Endothelial cell of umbilical vein (primary cell): ENCODE results near the gene ABCB9. TPM values are rescaled to one million over a fixed set of nuclear protein-coding genes. Genes with fewer than 3 reads are reported as not detected.

Source experiments
- BruUV-seq: library from RNA; stranded (reverse); fragments of 400-500 nt; replicated peaks from 2 replicates; lab custom pipeline; 2021; lab: Mats Ljungman, UMichigan
- CTCF ChIA-PET: fragments of 300-600, 350-600 bp; sonication (Branson Sonifier 250); formaldehyde crosslinking; loops from one replicate; lab custom pipeline; 2021; ENCODE audit warnings: antibody characterized with exemption, inconsistent platforms; lab: Charles Lee
- POLR2A ChIA-PET: fragments of 300-600, 350-600 bp; sonication (Branson Sonifier 250); formaldehyde crosslinking; loops from one replicate; lab custom pipeline; 2021; ENCODE audit warnings: antibody characterized with exemption, inconsistent platforms; lab: Charles Lee
- DNase-seq: peaks from one replicate; pipeline ENCODE4 v3.0.0-alpha.2; 2011; ENCODE audit warnings: low read depth, low spot score
- FAIRE-seq: peaks from 2 replicates; lab custom pipeline; 2011; peaks lifted over from hg19 to GRCh38; lab: Jason Lieb, UNC
- H2AFZ ChIP-seq: 2 replicates; pipeline ENCODE4 v1.6.0; 2012; ENCODE audit warnings: low read depth, low read length, control low read depth, inconsistent platforms
- H3K27ac ChIP-seq: 2 replicates; pipeline ENCODE4 v1.5.1; 2011; ENCODE audit warnings: low read depth, mild to moderate bottlenecking, control low read depth, low read length, moderate library complexity; ENCODE audit not compliant: insufficient read depth
- H3K27me3 ChIP-seq, 2 experiments: 2 replicates each; pipeline versions ENCODE4 v1.6.0 to v1.6.1; 2011; ENCODE audit warnings: low read length in 2 of 2, mixed read lengths in 1 of 2; ENCODE audit not compliant: control insufficient read depth in 2 of 2, insufficient read depth in 2 of 2
- H3K36me3 ChIP-seq, 2 experiments: 2 replicates in 1 of 2; 3 replicates in 1 of 2; pipeline ENCODE4 v1.5.1; 2011; ENCODE audit warnings: low read length in 2 of 2, mild to moderate bottlenecking in 1 of 2, moderate library complexity in 1 of 2; ENCODE audit not compliant: control insufficient read depth in 2 of 2, insufficient read depth in 2 of 2; ENCODE audit errors: extremely low read depth in 1 of 2
- H3K4me1 ChIP-seq: 3 replicates; pipeline ENCODE4 v1.5.1; 2011; ENCODE audit warnings: mild to moderate bottlenecking, low read length; ENCODE audit not compliant: control insufficient read depth, insufficient read depth; ENCODE audit errors: extremely low read depth
- H3K4me2 ChIP-seq: 2 replicates; pipeline ENCODE4 v1.6.1; 2011; ENCODE audit warnings: low read length, control low read depth, mixed read lengths; ENCODE audit not compliant: insufficient read depth
- H3K4me3 ChIP-seq, 3 experiments: fragments of 200-600 bp in 1 of 3; sonication (generic), shearing (Covaris generic) in 1 of 3; replicated peaks in 1 of 3; 2 replicates each; pipeline ENCODE4 v1.5.1; 2011 to 2016; ENCODE audit warnings: control low read depth in 3 of 3, low read length in 3 of 3, mild to moderate bottlenecking in 2 of 3, inconsistent platforms in 1 of 3, low read depth in 1 of 3, moderate library complexity in 1 of 3; ENCODE audit not compliant: insufficient read depth in 1 of 3
- H3K79me2 ChIP-seq: 2 replicates; pipeline ENCODE4 v1.6.0; 2012; ENCODE audit warnings: low read length, inconsistent platforms; ENCODE audit not compliant: control insufficient read depth, insufficient read depth
- H3K9ac ChIP-seq: replicated peaks from 2 replicates; pipeline ENCODE3; 2011; ENCODE audit warnings: low read length, control low read depth; ENCODE audit not compliant: insufficient read depth; ENCODE audit errors: extremely low read depth
- H3K9me1 ChIP-seq: replicated peaks from 3 replicates; pipeline ENCODE4 v1.6.0; 2011; ENCODE audit warnings: mild to moderate bottlenecking, low read length; ENCODE audit not compliant: control insufficient read depth, insufficient read depth; ENCODE audit errors: extremely low read depth
- H3K9me3 ChIP-seq: replicated peaks from 2 replicates; pipeline ENCODE4 v1.5.1; 2012; ENCODE audit warnings: low read length, inconsistent platforms; ENCODE audit not compliant: control insufficient read depth, insufficient read depth
- H4K20me1 ChIP-seq: replicated peaks from 2 replicates; pipeline ENCODE3; 2011; ENCODE audit warnings: mild to moderate bottlenecking, low read length; ENCODE audit not compliant: control insufficient read depth, insufficient read depth; ENCODE audit errors: extremely low read depth
- EZH2 ChIP-seq: IDR thresholded peaks from 2 replicates; pipeline ENCODE4 v1.6.1; 2012; ENCODE audit warnings: borderline replicate concordance, low read depth, mild to moderate bottlenecking, moderate library complexity, low read length, inconsistent platforms; ENCODE audit not compliant: severe bottlenecking
- FOS ChIP-seq: IDR thresholded peaks from 2 replicates; pipeline ENCODE4 v1.6.1; 2011; ENCODE audit warnings: mild to moderate bottlenecking, low read length, moderate library complexity, borderline replicate concordance; ENCODE audit not compliant: insufficient read depth
- GATA2 ChIP-seq: IDR thresholded peaks from 2 replicates; pipeline ENCODE4 v1.7.0; 2011; ENCODE audit warnings: low read depth, mild to moderate bottlenecking, moderate library complexity, mixed read lengths, low read length; ENCODE audit not compliant: insufficient read length, insufficient read depth
- JUN ChIP-seq: IDR thresholded peaks from 2 replicates; pipeline ENCODE4 v1.6.1; 2011; ENCODE audit warnings: borderline replicate concordance, low read depth; ENCODE audit not compliant: insufficient read length, insufficient read depth
- MYC ChIP-seq: IDR thresholded peaks from one replicate; pipeline ENCODE4 v1.6.1; 2011; ENCODE audit warnings: mild to moderate bottlenecking, low read depth, low read length
- POLR2A ChIP-seq: IDR thresholded peaks from 2 replicates; pipeline ENCODE4 v1.6.1; 2012; ENCODE audit warnings: low read depth, mild to moderate bottlenecking, control low read depth, low read length
- POLR2AphosphoS5 ChIP-seq: IDR thresholded peaks from 2 replicates; pipeline ENCODE4 v1.6.1; 2012; ENCODE audit warnings: low read depth, mild to moderate bottlenecking, control low read depth, low read length, moderate library complexity; ENCODE audit not compliant: insufficient read depth
- dilution Hi-C: fragments of 300-500 bp; cut with MboI; formaldehyde crosslinking; loops from one replicate; pipeline ENCODE4 v1.15.0; 2019; ENCODE audit warnings: low sequenced_read_pairs; ENCODE audit not compliant: extremely low pct_ligation_motif_present
- intact Hi-C: fragments of 100-400 bp; cut with micrococcal nuclease; formaldehyde crosslinking; loops from one replicate; pipeline ENCODE4 v1.10.0; 2022
- polyA plus RNA-seq, 4 experiments: library from polyadenylated mRNA; depleted of rRNA in 3 of 4; stranded (reverse) in 3 of 4; unstranded in 1 of 4; fragments of >200 nt; gene quantifications; 2 replicates each; pipeline versions ENCODE4 v1.2.1 to v1.2.3, GENCODE V29; 2011 to 2012; ENCODE audit warnings: missing spikeins in 1 of 4
- total RNA-seq: library from RNA; stranded (reverse); gene quantifications from 2 replicates; pipeline ENCODE4 v1.2.3, GENCODE V29; 2021
- TF ChIP-seq, protein P1 (sequence below), 2 donors: IDR thresholded peaks; 1 replicate in 1 of 2; 2 replicates in 1 of 2; pipeline ENCODE4 v1.5.1; 2011; ENCODE audit warnings: low read length in 2 of 2, mild to moderate bottlenecking in 2 of 2, moderate library complexity in 2 of 2, control low read depth in 1 of 2, inconsistent platforms in 1 of 2, low read depth in 1 of 2; ENCODE audit not compliant: insufficient read depth in 1 of 2; ENCODE audit errors: extremely low read depth in 1 of 2
- TF ChIP-seq, protein P2 (sequence below): IDR thresholded peaks from 2 replicates; pipeline ENCODE4 v1.6.1; 2011; ENCODE audit not compliant: insufficient read depth, insufficient read length

ABCB9 gene
- total and polyA plus RNA-seq, 2 donors (not counting 3 experiments of a cell fraction or from before 2014, with no cell fraction given), result 11.7 to 16.9 TPM

GRCh38 chr12:122959566-122960192 lies 6.6 kb downstream of the ABCB9 start:
- Histone ChIP-seq H3K4me1 (peaks cover 12% of the 10 kb centered on the region), H3K79me2 (no peaks in the 10 kb centered on the region), H2AFZ (no peak overlapping the region), H4K20me1 (no peaks in the 10 kb centered on the region), H3K4me3 (no peak overlapping the region), H3K9me3 (no peaks in the 10 kb centered on the region), H3K27me3 (no peaks in the 10 kb centered on the region), H3K27ac (no peak overlapping the region), H3K4me2 (no peak overlapping the region), H3K9ac (no peak overlapping the region), H3K36me3 (peaks cover 0 to 2% of the 10 kb centered on the region in 2 experiments), H3K9me1 (no peaks in the 10 kb centered on the region)
- ChIA-PET POLR2A (no interaction called here), CTCF (interaction anchor here (19.1 kb wide), 1 partner anchor 99 kb away, joined by 200 read pairs; no protein-coding TSS in a partner anchor)
- no TSS peak for BruUV-seq
- no peak for FAIRE-seq
- intact Hi-C loops (no loop called here), dilution Hi-C loops (no loop called here)
- no peak for TF ChIP-seq GATA2
- TF ChIP-seq POLR2A, result no peak
- TF ChIP-seq EZH2, result no peak
- TF ChIP-seq, protein P1, sequence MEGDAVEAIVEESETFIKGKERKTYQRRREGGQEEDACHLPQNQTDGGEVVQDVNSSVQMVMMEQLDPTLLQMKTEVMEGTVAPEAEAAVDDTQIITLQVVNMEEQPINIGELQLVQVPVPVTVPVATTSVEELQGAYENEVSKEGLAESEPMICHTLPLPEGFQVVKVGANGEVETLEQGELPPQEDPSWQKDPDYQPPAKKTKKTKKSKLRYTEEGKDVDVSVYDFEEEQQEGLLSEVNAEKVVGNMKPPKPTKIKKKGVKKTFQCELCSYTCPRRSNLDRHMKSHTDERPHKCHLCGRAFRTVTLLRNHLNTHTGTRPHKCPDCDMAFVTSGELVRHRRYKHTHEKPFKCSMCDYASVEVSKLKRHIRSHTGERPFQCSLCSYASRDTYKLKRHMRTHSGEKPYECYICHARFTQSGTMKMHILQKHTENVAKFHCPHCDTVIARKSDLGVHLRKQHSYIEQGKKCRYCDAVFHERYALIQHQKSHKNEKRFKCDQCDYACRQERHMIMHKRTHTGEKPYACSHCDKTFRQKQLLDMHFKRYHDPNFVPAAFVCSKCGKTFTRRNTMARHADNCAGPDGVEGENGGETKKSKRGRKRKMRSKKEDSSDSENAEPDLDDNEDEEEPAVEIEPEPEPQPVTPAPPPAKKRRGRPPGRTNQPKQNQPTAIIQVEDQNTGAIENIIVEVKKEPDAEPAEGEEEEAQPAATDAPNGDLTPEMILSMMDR (IDR thresholded peaks at IDR 0.05; ENCODE audit: extremely low read depth in 1 of 2, insufficient read depth in 1 of 2, low read depth in 1 of 2, low read length in 2 of 2), result no peak
- TF ChIP-seq FOS, result no peak
- TF ChIP-seq, protein P2, sequence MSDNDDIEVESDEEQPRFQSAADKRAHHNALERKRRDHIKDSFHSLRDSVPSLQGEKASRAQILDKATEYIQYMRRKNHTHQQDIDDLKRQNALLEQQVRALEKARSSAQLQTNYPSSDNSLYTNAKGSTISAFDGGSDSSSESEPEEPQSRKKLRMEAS, result no peak
- no peak for TF ChIP-seq POLR2AphosphoS5
- no peak for TF ChIP-seq JUN
- no peak for TF ChIP-seq MYC
- no peak for DNase-seq
